GM03348 (cell line): ENCODE measurements around the gene PGD.
"Not testable (repeated sequence)": the region's sequence is repeated elsewhere in the genome, so short reads cannot be mapped to it uniquely, and the experiment has no call there.

ENCODE experiments used
- DNase-seq: peaks from one replicate; pipeline ENCODE4 v3.0.0; 2012; ENCODE audit warnings: low spot score

Gene PGD

DNA sequence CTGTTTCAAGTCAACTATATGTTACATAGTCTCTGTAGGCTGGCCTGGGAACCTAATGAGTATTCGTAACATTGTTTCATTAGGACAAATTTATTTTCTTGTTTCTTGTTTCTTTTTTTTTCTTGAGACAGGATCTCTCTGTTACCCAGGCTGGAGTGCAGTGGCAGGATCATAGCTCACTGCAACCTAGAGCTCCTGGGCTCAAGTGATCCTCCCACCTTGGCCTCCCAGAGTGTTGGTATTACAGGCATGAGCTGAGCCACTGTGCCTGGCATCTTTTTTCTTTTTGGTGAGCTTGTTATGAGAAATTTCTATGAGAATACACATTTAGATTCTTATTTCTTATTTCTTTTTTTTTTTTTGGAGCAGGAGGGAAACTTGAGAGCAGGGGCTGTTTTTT lies 38.2 kb downstream of the PGD start:
- no peak for DNase-seq

- DNase-seq = no peak
Measured at GRCh38 chr1:10438677-10439163, 39.9 kb downstream of the PGD start.

- DNase-seq = no peak
Measured at GRCh38 chr1:10440305-10440704, 41.4 kb downstream of the PGD start.

DNA sequence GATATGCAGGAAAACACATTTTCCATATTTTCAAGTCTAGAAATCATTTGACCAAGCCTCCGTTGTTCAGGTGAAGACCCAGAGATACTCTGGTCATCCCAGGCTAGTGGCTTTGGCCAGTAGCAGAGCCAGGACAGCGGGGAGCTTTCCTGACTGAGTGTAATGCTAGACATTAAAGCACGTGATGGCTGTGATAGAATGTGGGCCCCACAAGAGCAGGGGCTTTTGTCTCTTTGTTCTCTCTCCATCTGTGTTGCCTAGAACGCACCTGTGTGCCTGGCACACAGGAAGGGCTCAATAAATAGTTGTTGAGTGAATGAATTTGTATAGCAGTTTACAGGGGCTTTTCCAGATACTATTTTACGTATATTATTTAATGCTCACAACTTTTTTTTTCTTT lies 41.9 kb downstream of the PGD start:
- no peak for DNase-seq

GRCh38 chr1:10444248-10444647 lies 45.4 kb downstream of the PGD start:
- no peak for DNase-seq

DNA sequence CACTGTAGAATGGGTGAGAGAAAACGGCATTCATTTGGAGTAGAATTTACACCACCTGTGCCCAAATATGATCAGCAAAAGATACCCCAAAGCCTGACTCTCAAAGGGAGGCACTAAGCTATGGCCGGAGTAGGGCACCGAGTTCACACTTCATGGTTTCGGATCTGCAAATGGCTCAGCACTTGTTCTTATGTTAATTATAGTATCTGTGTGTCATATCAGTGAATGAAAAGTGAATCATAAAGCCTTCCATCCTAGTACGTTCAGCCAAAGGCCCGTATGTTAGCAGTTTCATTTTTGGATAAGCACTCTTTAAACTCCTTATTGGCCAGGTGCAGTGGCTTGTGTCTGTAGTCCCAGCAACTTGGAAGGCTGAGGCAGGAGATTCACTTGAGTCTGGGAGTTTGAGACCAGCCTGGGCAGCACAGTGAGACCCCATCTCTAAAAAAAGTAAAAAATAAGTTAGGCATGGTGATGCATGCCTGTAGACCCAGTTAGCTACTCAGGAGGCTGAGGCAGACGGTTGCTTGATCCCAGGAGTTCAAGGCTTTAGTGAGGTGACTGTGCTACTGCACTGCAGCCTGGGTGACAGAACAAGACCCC lies 46.0 kb downstream of the PGD start:
- DNase-seq = no peak

DNA sequence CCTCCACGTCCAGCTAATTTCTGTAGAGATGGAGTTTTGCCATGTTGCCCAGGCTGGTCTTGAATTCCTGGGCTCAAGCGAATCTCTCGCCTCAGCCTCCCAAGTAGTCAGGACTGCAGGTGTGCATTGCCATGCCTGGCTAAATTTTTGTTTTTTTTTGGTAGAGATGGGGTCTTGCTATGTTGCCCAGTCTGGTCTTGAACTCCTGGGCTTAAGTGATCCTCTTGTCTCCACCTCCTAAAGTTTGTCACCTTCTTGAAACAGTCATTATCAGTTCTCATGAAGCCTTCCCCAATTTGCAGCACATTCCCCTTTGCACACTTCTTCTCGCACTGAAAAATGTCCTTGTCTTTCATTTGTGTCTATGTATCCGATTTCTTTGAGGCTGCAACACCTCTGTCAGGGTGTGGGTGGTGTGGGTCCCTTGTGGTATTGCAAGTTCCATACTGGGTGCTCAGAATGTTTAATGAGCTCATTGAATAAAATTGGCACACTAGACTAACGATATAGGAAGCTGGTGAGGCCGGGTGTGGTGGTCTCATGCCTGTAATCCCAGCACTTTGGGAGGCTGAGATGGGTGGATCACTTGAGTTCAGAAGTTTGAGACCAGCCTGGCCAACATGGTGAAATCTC lies 48.0 kb downstream of the PGD start:
- no peak for DNase-seq

- no peak for DNase-seq
Measured at GRCh38 chr1:10449751-10450150, 50.9 kb downstream of the PGD start, which contains the start of gene CORT. TSS of gene CORT (plus strand) at chr1:10450031. CDS start at chr1:10450224, 193 bp downstream.

- no peak for DNase-seq
Measured at GRCh38 chr1:10450156-10450814, 51.4 kb downstream of the PGD start.

DNA sequence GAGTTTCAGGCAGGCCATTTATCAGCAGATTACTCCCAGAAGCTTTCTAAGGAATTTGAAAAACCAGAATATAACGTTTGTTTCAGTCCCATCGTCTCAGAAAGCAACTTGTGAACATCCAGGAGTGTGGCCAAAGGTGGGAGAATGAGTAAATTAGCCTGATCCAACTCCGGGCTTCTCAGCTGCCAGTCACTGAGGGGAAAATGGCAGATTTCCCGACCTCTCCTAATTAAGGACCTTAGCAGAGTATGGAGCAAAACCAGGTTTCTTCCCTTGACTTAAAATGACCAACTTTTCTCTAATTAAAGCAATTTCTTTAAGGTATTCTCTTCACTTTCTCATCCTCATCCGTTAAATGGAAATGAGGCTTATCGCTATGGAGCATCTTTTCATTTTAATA lies 52.0 kb downstream of the PGD start:
- no peak for DNase-seq

- peak; percentile 75 for DNase-seq
Measured at GRCh38 chr1:10451287-10451686, 52.4 kb downstream of the PGD start.

GRCh38 chr1:10456048-10456447 lies 57.2 kb downstream of the PGD start:
- DNase-seq = no peak

GRCh38 chr1:10456661-10457060 lies 57.8 kb downstream of the PGD start:
- DNase-seq = no peak

DNA sequence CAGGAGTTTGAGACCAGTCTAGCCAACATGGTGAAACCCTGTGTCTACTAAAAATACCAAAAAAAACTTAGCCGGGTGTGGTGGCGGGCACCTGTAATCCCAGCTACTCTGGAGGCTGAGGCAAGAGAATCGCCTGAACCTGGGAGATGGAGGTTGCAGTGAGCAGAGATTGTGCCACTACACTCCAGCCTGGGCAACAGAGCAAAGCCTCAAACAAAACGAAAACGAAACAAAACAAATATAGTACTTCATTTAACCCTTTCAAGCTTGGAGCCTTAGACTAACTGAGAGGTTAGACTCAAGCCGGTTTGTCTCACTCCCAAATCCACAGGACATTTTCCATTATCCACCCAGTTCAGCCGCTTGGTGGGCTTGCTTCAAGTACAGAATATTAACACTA lies 58.6 kb downstream of the PGD start:
- not testable (repeated sequence) for DNase-seq

DNA sequence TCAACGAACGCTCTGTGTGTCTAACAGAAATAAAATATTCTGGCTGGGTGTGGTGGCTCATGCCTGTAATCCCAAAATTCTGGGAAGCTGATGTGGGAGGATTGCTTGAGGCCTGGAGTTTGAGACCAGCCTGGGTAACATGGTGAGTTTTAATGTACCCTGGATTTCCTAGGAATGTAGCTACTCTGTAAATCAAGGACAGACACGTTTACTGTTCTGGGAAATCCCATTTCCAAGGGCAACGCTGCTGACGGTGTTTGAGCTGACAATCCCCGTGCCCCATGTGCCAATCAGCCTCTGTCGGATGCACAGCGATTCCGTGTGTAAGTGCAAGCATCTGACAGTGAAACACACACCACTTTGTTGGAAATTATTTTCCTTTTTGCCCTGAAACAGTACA lies 59.0 kb downstream of the PGD start:
- no peak for DNase-seq

- DNase-seq = peak; percentile 77
Measured at GRCh38 chr1:10459184-10459583, 60.3 kb downstream of the PGD start.

DNA sequence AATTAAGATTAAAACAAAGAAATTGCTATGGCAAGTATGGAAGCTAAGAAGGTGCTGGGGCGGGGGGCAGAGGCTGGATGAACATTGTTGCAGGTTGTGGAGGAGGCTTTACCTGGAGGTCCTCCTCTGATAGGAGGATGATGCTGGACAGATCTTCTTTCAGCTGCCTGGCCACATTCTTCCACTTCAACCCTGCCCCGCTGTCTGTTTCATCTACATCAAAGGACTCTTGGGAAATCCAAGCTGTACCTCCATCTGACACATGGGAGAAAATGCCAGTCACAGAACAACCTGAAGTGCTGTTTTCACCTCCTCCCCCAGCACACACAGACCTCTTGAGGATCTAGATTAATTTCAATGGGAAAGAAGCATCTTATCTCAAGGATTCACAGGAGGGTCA lies 68.2 kb downstream of the PGD start:
- DNase-seq = no peak

GRCh38 chr1:10470043-10470442 lies 71.2 kb downstream of the PGD start:
- DNase-seq = no peak
